ENCODE data around the gene TBC1D8.

The TBC1D8 gene

DNA sequence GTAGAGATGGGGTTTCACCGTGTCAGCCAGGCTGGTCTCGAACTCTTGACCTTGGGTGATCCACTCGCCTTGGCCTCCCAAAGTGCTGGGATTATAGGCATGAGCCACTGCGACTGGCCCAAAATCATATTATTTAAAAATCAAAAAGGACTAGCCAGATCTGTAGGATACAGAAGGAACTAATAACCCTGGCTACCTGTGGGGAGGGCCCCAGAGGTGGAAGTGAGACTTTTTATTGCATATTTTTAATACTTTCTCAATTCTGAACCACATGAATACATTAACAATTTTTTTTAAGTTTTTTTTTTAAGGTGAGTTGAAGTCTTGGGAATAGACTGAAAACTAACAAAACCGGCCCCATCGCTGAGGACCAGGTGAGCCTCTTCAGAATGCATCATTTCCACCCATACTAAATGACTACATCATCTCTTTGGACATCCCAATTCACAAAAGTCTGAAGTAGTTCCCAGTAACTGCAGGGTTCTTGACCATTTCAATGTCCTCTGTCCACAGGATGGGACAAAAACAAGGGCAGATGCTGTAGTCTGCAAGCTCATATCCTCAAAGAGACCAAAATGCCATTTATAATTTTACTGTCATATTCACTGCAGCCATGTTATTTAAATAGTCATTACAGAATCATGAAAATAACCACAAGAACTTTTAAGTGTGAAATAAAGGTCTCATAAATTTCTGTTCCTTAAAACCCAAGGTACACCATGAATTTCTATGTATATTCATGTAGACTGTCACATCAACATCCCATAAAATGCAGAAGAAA, 127.7 kb downstream of the TBC1D8 start:
- DNase-seq: no peak

DNA sequence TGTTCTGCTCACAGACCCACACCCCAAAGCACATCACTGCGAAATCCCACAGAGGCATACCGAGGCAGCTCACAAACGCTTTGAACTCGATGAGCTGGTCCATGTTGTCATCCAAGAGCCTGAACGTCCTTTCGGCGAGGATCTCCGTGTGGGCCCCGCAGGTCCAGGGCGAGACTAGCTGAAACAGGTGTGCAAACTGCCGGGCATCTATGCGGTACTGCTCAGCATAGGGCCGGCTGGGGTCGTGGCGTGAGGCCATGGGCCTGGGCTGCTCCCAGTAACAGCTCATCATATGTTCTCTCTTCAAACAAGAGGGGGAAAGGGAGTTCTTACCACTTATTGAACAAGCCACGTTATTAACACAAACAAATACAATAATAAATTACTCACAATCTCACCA, 129.0 kb downstream of the TBC1D8 start:
- no peak for DNase-seq

DNA sequence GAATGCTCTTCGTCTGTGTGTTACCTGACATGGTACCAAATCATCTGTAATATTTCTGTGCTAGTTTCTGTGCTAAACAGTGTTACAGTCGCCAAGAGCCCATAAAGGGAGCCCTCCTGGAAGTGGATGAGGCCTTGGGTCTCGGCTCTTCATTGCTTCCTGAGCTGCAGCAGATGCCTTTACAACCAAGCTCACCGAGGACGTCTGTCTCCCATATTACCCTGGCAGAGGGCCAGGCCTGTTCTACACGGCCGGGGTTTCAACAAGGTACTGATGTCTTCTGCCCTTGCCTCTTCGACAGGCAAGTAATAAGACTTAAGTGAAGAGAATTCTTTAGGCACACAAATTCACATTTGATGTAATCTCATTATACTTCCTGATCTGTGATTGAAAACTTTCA, 132.2 kb downstream of the TBC1D8 start:
- no peak for DNase-seq

DNA sequence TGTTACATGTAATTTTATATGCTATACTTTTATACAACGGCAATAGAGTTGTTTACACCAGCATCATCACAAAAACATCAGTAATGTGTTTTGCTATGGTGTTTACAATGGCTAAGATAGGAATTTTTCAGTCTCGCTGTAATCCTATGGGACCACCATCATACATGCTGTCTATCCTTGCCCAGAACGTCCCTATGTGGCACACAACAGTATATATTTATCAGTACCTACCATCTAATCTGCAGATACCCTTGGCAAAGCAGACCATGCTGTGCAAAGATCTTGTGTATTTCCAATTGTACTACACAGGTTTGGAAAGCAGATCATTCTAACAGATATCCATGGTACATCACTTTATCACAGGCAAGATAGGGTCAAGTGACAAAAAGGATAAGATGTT, 133.8 kb downstream of the TBC1D8 start:
- DNase-seq: no peak

DNA sequence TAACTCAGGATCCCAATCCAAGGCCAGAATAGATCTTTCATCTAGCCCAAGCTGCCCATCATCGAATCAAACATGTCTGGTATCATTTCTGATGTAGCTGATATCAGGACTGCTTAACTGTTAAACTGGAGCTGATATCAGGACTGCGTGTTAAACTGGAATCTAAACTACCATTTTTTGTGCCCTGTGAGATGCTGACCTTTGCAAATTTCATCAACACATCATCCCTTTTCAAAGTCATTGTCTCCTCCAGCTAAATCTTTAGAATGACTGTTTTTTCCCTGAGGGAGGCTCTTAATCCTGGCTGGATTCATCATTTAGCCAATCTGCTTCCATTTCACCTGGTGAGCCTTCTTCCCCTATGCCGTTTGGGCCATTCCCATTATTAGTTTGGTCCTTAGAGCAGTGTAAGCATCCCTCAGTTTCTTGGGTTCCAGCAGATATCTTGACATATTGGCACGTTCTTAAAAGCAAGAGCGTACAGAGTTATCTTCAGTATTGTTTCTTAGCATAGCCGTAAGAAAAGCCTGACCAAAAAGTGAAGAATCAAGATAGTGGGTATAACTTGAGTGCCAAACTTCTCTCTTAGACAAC, 136.8 kb downstream of the TBC1D8 start:
- no peak for DNase-seq

DNA sequence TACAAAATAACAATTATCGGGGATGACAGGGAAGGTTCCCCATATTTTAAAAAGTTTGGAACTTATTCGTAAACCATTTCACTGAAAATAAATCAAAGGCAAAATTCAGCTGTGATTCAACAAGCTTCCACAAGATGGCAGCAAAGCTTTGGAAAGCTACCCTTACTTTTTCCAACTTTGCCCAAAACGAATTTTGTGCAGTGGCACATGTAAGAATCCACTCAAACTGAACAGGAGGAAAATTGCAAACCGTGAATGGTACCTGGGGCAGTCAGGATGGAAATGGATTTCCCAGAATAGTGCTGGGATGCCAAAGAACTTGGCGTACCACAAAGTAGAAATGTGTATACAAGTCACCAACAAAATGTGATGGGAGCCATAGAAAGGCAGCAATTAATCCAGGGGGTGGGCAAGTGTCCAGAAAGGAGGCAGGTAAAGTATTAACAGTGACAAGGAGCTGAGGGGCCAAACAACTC, 138.4 kb downstream of the TBC1D8 start:
- DNase-seq: peak; percentile 61

DNA sequence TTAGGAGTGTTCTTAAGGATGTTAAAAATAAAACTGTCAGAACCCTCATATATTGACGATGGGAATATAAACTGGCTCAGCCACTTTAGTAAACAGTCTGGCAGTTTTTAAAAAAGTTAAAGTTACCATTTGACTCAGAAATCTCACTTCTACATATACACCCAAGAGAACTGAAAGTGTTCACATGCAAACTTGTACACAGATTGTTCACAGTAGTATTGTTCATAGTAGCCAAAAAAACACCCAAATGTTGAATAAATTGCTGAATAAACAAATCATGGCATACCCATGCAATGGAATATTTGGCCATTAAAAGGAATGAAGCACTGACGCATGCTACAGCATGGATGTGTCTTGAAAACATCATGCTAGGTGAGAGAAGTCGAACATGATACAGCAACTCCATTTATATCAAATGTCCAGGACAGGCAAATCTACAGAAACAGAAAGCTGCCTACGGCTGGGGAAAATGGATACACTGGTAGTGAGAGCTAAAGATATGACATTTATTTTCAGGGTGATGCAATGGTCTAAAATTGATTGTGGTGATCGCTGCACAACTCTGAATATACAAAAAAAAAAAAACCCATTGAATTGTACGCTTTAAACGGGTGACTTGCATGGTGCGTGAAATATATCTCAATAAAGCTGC, 139.0 kb downstream of the TBC1D8 start:
- no peak for DNase-seq

DNA sequence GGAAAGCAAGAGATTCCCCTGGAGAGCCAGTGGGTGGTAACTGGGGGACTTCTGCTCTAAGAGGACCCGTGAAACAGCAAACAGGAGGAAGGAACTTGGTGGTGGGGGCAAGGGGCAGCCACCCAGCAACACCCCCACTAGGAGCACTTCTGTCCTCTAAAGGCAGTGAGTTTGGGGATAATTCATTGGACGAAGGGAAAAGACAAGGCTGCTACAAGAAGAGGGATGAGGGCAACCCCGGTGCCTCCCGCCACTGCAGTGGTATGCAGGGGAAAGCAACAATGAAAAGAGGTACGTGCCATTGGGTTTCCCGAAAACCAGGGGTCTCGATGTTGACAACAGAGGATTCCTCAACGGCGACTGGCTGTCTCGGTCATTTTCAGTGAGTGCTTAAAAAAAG, 140.0 kb downstream of the TBC1D8 start:
- no peak for DNase-seq

DNA sequence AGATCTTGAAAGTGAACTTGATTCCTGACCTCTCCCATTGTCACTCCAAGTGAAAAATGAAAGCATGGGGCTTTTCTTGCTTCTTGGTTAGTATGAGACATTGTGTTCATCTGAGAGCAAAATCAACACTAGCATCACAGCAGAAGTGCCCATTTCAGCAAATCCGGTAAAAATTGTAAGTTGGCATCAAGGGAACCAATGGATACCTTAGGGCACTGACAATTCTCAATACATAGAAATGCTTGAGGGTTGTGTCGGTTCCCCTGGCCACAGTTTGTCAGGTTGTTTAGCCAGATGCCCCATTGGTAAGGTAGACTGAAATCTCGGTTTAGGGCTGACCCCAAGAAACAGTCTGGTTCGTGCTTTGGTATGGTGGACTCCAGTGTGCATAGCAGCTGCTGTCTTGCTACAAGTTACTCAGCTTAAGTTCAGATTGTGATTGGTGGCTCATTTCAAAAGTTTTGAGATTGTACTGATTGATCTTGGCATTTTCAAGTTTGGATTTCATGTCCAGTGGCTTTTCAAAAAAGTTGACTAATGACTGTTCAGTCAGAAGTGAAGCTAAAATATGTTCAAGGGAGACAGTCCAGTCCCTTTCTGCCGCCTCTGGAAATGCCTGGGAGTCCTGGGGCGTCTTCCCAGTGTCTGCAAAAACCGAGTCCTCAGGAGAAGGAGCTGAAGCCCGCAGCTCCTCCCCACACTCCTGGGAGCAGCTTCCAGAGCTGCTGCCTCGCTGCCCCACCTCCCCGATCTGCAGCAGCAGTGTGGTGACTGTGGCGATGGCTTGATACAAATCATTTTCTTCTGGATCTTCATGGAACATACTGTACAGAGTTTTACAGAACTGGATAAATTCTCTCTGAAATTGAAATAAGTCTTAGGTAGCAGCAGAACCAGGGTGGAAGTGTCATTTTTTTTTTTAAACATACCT, 143.5 kb downstream of the TBC1D8 start:
- no peak for DNase-seq

DNA sequence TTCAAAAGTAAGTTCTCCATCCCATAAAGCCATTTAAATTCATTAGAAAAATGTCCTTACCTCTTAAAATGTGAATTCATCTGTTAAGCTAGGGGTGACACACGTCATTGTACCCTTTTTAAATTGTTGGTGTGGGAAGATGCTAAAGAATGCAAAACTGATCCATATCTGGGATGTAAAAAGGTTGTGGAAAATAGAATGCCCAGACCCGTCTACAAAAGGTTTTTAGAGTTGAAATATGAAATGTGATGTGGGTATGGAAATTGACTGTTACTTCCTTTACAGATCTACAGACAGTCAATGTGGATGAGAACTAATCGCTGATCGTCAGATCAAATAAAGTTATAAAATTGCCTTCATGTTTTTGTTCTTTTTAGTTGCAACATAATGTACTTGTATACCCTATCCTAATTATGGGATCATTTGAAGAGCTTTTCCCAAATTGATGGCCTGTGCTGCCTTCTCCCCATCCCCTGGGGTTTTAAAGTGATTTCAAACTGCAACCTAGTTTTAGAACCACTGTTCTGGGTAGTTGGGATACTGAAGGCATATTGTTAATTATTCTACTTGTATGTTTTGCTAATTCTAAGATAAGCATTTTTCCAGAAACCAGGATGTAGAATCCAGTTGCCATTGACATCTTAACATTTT, 145.0 kb downstream of the TBC1D8 start:
- DNase-seq: no peak

DNA sequence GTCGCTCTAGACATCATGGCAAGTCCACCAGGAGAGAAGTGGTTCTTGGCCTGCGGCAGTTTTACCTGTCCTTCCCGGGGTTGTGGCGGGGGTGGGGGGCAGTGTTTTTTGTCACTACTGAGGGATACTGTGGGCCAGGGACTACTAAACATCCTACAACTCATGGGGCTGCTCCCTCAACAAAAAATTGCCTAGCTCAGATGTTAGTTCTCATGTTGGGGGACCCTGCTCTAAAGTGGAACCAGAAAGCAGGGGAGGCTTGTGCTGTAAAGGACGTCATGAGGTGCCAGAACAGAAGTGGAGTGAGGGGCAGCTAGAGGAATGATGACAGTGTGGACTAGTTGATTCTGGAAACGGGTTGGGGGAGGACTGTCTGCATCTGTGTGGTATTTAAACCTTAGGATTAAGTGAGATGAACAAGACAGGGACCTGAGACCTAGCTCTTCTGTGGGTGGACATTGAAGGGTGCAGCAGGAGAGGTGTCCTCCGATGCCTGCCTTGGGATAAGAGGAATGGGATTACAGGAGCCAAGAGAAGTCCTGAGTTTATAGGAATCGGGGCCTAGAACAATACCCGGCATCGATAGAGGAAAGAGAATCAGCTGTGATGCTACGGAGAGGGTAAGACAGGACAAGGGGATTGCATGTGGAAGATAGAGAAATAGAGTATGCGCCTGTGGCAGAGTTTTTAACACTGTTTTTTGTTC, 146.4 kb downstream of the TBC1D8 start:
- DNase-seq: no peak

DNA sequence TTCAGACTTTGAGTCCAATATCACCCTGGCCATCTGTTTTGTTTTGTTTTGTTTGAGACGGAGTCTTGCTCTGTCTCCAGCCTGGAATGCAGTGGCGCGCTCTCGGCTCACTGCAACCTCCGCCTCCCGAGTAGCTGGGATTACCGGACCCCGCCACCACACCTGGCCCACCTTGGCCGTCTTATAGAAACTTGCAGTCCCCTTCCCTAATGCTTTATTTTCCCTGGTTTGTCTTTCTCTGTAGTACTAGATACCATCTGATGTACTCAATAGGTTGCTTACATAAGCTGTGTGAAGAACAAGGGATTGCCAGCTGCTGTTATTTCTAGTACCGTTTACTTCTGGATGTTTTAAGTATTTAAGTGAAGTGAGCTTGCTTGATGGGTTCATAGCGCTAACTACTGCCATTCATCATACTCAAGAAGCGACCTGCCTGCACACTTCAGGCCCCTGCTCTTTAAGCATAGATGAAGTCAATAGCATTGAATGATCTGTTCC, 147.9 kb downstream of the TBC1D8 start:
- no peak for DNase-seq

DNA sequence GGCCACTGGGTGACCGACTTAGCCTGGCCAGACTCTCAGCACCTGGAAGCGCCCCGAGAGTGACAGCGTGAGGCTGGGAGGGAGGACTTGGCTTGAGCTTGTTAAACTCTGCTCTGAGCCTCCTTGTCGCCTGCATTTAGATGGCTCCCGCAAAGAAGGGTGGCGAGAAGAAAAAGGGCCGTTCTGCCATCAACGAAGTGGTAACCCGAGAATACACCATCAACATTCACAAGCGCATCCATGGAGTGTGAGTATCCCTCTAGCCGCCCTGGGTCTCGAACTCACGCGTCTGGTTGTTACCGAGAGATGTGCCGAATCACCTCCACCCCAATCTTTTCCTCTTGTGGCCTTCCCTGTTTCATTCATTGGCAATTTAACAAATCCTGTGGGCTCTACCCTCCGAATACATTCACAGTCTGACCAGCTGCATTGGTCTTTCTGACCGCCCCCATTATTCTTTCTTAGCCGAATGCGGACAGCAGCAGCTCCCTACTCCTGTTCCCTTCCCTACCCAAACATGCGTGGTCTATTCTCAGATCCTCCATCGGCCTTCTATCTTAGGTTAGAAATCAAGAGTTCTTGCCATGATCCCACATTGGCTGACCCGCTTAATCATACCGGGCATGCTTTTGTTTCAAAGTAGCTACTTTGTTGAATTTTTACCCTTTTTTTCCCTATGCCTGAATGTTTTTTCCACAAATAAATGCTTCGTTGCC, 148.5 kb downstream of the TBC1D8 start:
- DNase-seq: no peak

DNA sequence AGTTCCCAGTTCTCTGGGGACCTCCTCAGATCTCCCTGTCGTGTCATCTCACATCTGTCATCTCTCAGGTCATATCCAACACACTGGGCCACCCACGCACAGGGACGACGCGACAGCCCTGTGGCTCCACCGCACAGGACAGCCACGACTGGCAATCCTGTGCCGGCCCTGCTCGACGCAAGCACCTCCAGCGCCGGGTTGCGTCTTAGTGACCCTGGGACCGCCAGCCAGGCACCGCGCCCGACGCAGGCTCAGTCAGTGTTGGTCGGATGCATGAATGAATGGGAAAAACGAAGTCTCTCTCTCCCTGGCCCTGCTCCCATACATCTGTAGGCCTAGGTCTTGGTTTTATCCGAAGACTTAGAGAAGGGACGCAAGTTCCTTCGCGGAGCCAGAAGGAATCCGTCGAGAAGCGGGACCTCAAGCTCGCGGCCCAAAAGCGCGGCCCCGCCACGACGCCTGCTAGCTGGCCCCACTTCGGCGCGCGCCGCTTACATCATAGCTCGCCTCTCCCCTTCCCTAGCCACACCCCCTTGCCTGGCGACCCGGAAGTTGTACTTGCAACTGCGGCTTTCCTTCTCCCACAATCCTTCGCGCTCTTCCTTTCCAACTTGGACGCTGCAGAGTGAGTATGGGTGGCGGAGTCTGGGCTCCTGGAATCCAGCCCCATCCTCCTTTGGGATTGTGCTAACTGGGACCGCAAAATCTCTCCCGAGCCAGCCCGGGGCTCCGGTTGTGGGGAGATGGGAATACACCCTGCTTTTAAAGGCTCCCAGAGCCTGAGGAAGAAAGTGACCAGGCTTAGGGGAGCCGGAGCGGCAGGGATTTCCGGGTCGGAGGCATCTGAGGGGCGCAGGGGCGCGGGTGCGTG, 149.3 kb downstream of the TBC1D8 start, which contains the start of gene RPL31:
Gene RPL31, plus strand, starts transcription at position 599 of the 871 bp plus-strand sequence. CDS start 413 bp downstream, outside the sequence.
- peak; percentile 97 for DNase-seq

DNA sequence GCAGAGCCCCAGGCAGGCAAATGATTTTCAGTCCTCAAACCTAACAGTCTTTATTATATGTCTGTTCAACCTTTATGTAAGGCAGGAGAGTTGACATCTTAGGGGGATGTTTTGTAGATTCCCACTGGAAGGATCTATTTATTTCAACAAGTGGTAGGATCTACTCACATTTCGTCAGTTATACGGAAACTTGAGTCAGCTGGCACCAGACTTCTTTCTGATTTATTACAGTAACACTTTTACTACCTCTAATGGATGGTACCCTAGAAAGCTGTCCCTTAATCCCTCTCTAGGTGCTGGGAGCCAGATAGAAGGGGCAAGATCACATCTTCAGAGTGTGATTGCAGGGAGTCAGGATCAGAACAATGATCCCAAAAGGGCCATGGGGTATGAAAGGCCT, 151.2 kb downstream of the TBC1D8 start:
- no peak for DNase-seq

DNA sequence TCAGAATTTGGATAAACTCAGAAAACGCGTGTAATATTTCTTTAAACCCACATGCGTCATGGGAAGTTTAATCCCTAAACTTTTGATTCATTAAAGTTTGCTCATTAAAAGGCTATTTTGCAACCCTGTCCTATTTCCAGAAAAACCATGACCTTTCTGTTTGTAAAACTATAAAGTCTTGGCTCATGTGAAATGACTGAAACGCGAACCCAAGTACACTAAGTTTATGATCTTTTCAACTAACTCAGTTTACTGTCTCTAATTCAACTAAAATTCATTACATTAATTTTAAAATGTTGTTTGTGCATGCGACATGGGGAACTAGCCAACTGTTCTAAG, 153.0 kb downstream of the TBC1D8 start:
- no peak for DNase-seq

DNA sequence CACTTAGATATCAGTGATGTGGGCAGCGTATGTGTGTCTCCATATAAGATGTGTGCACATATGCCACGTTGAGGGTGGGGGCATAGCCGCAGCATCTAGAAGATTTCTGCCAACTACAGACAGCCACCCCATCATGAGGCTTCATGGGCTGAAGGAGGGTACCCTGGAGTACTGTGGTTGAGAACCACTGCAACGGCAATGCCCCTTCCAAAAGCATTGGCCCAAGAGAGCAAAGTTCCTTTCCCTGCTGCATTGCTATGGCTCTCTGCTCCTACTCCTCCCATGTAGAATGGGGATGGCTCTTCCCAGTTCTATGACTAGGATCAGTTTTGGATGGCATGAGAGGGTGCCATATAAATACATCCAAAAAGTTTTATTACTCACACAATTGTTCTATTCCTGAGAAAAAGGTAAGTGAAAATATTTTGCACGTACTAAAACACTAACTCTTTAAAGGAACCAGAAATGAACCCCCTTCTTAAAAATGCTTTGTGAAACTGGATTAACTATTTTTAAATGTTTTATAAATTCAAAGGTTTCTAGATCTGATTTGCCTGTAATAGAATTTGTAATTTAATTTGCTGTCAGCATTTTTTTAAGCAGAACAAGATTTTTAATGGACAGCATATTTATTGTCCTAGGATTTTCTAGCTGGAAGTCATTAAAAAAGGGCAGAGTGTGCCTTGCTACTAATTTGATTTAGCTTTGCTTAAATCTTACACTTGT, 153.5 kb downstream of the TBC1D8 start:
- no peak for DNase-seq

DNA sequence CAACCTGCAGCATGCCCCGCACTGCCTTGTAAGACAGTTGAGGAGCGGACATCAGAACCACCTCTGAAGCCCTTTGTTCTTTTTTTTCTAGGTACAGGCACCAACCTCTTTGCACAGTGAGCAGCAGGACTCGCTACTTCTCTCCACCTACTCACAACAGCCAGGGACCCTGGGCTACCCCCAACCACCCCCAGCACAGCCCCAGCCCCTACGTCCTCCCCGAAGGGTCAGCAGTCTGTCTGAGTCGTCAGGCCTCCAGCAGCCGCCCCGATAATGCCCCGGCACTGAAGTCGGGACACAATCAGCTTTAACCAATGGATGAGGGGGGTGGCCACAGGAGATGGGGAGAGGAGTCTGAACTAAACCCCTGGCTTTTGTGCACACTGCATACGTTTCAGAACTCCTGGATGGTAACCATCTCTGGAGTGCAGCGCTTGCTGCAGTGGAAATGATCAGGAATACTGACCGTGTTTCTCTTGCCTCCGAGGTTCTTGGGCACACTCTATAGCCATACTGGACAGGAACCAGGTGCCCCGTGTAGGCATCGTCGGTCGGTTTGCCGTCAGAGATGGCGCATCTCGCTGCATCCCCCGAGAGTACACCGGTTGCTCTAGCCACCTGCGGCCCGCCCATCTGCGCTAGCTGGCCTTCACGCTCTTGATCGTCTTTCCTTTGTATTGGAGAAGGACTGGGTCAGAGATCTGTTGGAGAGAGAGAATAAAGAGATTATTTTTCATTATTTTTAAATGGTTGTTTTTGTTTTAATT, 155.7 kb downstream of the TBC1D8 start:
- DNase-seq: no peak
